ENCODE measurements around the gene SKOR1.

The SKOR1 gene

GRCh38 chr15:67832897-67833709 lies 7.8 kb downstream of the SKOR1 start:
- no peak for DNase-seq (ENCODE audit: low read depth)

GRCh38 chr15:67833710-67834511 lies 8.6 kb downstream of the SKOR1 start:
- DNase-seq (ENCODE audit: low read depth) = no peak

DNA sequence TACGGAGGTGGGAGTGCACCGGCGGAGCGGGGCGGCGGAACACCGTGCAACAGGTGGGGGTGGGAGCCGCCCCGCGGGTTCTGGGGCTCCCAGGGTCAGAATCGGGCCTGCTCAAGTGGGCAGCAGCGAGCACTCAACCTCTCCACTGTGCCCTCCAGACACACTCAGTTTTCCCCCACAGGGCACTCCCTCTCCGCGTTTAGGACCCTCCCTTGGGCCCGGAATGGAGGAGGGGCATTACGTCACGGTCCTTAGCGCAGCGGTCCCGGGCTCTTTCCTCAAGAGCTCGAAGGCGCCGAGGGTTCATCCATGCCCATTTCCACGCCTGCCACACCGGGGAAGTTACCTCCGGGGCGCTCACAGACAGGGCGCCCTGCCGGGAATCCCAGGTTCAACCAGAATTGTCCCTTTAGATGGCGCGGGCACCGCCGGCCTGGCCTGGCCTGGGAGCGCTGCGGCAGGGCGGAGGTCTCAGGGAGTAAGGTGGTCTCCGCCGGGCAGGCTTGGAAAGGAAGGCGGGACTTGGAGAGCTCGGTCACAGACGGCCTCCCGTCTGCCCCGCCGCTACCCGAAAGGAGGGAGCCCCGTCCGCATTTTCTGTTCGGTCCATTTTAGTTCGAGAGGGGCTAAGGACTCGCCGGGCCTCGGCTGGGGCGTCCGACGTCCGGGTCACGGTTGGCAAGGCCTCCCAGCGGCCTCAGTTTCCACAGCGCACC lies 9.4 kb downstream of the SKOR1 start:
- no peak for DNase-seq (ENCODE audit: low read depth)

- no peak for DNase-seq (ENCODE audit: low read depth)
Observed at GRCh38 chr15:67835297-67836133, 10.2 kb downstream of the SKOR1 start.

DNA sequence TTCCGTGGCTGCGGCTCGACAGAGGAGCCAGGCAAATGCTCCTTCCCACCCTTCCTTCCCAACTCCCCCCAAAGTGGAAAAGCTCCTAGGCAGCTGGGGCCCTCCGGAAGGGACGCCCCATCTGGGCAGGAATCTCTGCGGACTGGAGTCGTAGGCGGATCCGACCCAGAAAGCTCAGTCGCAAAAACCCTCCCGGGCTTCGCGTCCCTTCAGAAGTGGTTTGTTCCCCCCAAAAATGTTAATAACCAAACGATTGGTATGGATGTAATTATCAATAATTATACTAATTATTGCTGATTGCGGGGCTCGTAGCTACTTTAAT lies 10.8 kb downstream of the SKOR1 start:
- no peak for DNase-seq (ENCODE audit: low read depth)

DNA sequence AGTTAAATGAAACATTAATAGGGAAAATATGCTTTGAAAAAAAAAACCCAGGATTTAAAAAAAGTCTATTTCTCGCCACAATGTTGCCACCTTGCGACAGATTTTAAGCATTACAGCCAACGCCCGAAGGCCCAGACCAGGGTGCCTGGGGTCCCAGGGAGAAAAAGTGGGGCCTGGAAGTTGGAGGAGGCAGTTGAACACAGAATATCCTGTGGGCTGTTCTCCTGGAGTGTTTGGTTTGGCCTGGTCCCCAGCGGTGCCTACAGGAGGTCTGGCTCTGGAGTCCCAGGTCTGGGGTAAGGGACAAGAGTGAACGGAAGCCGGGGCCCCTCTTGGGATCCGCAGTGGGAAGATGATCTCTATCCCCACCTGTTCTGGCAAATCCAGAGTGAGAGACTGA lies 11.2 kb downstream of the SKOR1 start:
- DNase-seq (ENCODE audit: low read depth) = peak; percentile 37

DNA sequence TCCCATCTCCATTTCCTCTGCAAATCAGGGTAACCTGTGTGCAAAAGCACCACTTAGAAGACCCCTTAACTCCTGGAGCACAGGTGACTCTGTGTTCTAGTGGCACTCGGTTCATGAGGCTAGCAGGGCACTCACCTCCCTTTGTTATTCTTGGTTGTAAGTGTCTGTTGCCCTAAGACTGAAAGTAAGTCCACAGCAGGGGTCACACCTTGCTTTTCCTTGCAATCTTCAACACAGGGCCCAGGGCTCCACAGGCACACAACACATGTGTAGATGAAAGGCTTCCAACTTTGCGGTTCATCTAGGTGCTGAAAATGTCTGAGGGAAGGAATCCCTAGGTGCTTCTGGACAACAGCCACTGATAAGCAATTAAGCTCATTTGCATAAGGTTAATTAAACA lies 11.6 kb downstream of the SKOR1 start:
- DNase-seq (ENCODE audit: low read depth) = no peak

DNA sequence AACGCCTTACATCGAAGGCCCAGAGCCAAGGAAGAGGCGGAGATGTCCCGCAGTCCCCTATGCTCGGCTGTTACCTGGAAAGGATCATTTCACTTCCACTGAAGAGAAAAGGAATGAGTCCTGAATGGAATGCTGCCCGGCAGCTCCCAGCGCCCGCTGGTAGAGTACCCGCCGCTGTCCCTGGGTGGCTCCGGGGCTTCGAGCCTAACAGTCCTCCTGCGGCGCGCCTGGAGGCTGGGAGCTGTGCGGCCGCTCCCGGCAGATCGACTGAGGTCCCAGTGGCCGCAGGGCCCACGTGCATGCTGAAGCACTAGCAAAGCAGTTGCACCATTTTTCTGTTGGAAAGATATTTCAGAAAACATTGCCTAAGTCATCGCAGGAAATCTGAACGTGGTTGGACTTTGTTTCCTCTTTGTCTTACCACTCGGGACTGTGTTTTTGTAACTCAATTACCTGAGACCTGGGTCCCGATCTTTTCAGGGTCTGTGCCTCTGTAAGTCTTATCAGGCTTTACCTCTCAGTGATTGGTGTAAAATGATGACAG lies 13.6 kb downstream of the SKOR1 start:
- DNase-seq (ENCODE audit: low read depth) = no peak

- DNase-seq (ENCODE audit: low read depth) = no peak
Observed at GRCh38 chr15:67839499-67839928, 14.2 kb downstream of the SKOR1 start.

DNA sequence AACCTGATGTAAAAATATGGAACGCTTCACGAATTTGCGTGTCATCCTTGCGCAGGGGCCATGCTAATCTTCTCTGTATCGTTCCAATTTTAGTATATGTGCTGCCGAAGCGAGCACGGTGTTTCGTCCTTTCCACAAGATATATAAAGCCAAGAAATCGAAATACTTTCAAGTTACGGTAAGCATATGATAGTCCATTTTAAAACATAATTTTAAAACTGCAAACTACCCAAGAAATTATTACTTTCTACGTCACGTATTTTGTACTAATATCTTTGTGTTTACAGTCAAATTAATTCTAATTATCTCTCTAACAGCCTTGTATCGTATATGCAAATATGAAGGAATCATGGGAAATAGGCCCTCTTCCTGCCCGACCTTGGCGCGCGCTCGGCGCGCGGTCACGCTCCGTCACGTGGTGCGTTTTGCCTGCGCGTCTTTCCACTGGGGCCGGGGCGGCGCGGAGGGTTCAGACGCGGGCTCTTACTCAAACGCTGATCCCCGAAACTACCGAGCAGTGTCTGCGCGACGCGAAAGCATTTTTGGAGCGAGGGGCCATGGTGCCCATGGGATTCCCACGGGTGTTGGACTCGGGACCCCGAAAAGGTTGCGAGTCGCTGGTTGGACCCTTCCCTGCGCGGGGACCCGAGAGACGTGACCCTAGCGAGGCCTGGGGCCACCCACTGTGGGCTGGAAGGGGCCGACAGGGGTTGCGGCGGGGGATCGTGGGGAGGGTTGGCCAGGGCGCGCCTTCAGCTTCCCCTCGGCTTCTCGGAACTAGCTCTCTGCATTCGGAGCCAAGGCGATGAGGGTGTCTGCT lies 14.8 kb downstream of the SKOR1 start, which contains the start of gene RNU6-1:
Gene RNU6-1, minus strand, starts transcription at position 117 of the 820 bp plus-strand sequence.
- DNase-seq (ENCODE audit: low read depth) = peak; percentile 95

- DNase-seq (ENCODE audit: low read depth) = no peak
Observed at GRCh38 chr15:67840749-67841512, 15.6 kb downstream of the SKOR1 start.

DNA sequence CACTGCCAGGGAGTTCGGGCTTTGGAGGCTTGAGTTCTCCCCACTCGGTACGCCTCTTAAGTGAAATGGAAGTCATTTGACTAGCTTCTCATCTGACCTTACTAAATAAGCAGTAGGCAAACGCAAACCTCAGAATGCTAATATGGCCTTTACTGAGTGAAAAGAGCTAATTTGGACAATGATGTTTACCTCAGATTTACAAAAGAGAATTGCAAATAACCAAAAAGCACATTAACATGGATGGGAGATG lies 16.1 kb downstream of the SKOR1 start:
- DNase-seq (ENCODE audit: low read depth) = no peak

DNA sequence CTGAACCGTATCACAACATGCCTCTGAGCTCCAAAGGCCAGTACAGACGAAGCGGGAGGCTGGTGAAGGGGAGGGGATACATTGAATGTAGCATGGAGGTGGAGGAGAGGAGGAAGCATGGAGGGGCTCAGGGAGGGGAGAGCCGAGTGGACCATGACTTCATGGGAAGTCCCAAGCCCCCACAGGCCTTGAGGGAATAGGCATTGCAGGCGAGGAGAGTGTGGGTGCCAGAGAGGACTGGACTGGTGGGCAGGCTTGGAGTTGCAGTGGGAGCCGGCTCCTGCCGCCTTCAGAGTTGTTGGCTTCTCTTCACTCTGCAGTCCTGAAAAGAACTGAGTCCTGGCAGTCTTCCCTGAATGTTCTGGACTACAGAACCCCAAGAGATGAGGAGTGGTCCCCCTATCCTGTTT lies 17.8 kb downstream of the SKOR1 start:
- DNase-seq (ENCODE audit: low read depth) = no peak

DNA sequence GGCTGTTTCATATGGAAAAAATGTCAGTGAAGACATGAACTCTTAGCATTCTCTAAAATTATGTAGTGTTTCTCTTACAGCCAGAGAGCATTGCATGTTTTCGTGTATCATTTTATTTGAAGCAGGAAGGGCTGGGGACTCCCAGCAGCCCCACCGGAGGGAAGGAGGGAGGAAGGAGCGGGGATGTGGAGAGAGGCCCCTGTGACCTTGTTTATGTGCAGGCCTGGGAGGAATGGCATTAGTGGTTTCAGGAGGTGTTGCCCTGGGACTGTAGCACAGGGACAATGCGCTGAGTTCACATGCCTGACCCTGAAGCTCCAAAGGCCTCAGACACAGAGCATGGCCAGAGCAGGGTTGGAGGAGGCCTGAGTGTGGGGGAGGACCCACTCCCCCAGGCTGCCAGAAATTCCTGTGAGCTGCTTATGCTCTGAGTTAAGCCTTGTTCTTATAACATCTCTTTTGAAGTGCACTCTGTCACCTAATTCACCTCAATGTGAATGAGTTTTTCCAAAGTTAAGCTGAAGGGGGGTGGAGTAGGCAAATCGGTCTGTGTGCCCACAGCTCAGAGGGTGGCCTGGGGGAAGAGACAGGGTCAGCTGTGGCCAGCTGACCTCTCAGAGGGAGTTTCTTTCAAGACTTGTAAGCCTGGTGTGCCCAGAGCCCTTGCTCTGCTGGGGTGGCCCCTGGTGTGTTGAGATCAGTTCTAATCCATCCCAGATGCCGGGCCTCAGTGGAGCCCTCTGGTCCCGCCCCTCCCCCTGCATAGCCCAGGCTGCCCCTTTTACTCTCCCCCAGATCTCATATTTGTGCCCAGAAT lies 18.5 kb downstream of the SKOR1 start:
- no peak for DNase-seq (ENCODE audit: low read depth)

GRCh38 chr15:67845974-67846373 lies 20.7 kb downstream of the SKOR1 start:
- no peak for DNase-seq (ENCODE audit: low read depth)

DNA sequence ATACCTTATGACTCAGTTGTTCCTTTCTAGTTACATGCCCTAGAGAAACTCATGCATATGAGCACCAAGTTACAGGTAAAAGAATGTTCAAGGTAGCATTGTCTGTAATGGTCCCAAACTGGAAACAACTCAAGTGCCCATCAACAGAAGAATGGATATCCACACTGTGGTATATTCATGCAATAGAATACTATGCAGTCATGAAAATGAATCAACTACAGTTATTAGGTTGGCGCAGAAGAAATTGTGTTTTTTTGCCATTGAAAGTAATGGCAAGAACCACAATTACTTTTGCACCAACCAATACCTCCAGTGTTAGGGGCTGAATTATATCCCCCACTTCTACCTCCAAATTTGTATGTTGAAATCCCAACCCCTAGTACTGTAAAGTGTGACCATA lies 24.2 kb downstream of the SKOR1 start:
- DNase-seq (ENCODE audit: low read depth) = no peak

- DNase-seq (ENCODE audit: low read depth) = no peak
Observed at GRCh38 chr15:67850336-67850735, 25.0 kb downstream of the SKOR1 start.

- no peak for DNase-seq (ENCODE audit: low read depth)
Observed at GRCh38 chr15:67850994-67851571, 25.8 kb downstream of the SKOR1 start.

- DNase-seq (ENCODE audit: low read depth) = no peak
Observed at GRCh38 chr15:67852418-67852817, 27.1 kb downstream of the SKOR1 start.
